ENCODE results near the gene B3GALT6. TPM values are rescaled to one million over a fixed set of nuclear protein-coding genes. Genes with fewer than 3 reads are reported as not detected.

The B3GALT6 gene
- total RNA-seq, 1 experiment from 2014 or later: 25.9 TPM

DNA sequence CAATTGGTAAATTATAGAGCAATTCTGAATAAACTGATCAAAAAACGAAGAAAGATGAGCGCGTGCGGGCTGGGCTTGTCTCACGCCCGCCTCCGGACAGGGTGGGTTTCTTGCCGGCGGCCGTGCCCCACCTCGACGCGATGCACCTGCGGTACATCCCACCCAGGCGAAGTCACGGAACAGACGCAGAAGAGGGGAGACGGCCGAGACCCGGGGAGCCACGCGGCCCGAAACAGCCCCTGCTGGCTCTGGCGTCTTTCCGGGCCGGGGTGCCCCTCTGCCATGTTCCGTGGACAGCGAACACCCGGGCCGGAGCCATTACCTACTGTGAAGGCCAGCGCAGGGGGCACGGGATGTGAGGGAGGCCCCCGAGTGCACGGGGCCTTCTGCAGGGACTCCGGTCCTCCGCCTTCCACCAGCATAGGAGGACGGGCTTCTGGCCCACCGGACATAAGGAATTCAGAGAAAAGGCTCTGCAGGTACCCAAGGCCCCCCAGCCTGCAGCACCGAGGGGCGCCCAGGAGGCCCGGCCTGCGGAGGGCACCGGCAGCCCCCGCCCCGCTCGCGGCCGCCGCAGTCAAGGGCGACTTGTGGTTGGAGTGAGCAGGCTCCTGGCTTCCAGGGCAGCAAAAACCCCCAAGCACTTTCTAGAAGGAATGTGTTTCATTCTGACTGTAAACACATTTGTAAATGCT, 22.1 kb downstream of the B3GALT6 start:
- no TSS peak for BruUV-seq (replicated peaks)
- intact Hi-C loops (cut with micrococcal nuclease; ENCODE audit: unreplicated experiment): no loop called here
- peaks cover 43% of the 10 kb centered on the region for H3K36me3 Mint-ChIP-seq (ENCODE audit: insufficient read depth, unreplicated experiment)
- CTCF ChIA-PET: no interaction called here
- no peaks in the 10 kb centered on the region for H3K27me3 Mint-ChIP-seq (ENCODE audit: unreplicated experiment)
- no peak overlapping the region for H3K27ac Mint-ChIP-seq (ENCODE audit: unreplicated experiment)
- no peaks in the 10 kb centered on the region for H3K9me3 Mint-ChIP-seq (ENCODE audit: low read depth, unreplicated experiment)
- H3K4me1 Mint-ChIP-seq (ENCODE audit: low read depth, unreplicated experiment): no peaks in the 10 kb centered on the region
- TF ChIP-seq, protein P1, sequence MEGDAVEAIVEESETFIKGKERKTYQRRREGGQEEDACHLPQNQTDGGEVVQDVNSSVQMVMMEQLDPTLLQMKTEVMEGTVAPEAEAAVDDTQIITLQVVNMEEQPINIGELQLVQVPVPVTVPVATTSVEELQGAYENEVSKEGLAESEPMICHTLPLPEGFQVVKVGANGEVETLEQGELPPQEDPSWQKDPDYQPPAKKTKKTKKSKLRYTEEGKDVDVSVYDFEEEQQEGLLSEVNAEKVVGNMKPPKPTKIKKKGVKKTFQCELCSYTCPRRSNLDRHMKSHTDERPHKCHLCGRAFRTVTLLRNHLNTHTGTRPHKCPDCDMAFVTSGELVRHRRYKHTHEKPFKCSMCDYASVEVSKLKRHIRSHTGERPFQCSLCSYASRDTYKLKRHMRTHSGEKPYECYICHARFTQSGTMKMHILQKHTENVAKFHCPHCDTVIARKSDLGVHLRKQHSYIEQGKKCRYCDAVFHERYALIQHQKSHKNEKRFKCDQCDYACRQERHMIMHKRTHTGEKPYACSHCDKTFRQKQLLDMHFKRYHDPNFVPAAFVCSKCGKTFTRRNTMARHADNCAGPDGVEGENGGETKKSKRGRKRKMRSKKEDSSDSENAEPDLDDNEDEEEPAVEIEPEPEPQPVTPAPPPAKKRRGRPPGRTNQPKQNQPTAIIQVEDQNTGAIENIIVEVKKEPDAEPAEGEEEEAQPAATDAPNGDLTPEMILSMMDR (IDR thresholded peaks at IDR 0.05; ENCODE audit: unreplicated experiment): no peak
- no peak overlapping the region for H3K4me3 Mint-ChIP-seq (ENCODE audit: low read depth, unreplicated experiment)
- no peak for DNase-seq

DNA sequence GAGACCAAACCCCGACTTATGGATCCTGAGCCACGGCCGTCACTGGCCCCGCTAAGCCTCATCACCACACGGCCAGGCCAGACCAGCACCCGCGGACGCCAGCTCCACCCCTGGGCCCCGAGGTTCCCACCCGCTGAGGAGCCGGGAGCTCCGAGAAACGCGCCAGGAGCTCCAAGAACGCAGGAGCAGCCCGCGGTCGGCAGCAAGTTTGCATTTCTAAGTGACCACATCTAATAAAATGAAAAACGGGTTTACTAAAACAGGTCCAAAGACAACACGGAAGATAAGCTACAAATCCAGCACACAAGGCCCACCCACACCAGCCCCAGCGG, 22.6 kb downstream of the B3GALT6 start:
- intact Hi-C loops (cut with micrococcal nuclease; ENCODE audit: unreplicated experiment): no loop called here
- no TSS peak for BruUV-seq (replicated peaks)
- H3K4me3 Mint-ChIP-seq (ENCODE audit: low read depth, unreplicated experiment): no peak overlapping the region
- no peaks in the 10 kb centered on the region for H3K27me3 Mint-ChIP-seq (ENCODE audit: unreplicated experiment)
- peaks cover 45% of the 10 kb centered on the region for H3K36me3 Mint-ChIP-seq (ENCODE audit: insufficient read depth, unreplicated experiment)
- DNase-seq: no peak
- no peaks in the 10 kb centered on the region for H3K9me3 Mint-ChIP-seq (ENCODE audit: low read depth, unreplicated experiment)
- no peak overlapping the region for H3K27ac Mint-ChIP-seq (ENCODE audit: unreplicated experiment)
- TF ChIP-seq, protein P1 (IDR thresholded peaks at IDR 0.05; ENCODE audit: unreplicated experiment): no peak
- CTCF ChIA-PET: no interaction called here
- H3K4me1 Mint-ChIP-seq (ENCODE audit: low read depth, unreplicated experiment): no peaks in the 10 kb centered on the region

DNA sequence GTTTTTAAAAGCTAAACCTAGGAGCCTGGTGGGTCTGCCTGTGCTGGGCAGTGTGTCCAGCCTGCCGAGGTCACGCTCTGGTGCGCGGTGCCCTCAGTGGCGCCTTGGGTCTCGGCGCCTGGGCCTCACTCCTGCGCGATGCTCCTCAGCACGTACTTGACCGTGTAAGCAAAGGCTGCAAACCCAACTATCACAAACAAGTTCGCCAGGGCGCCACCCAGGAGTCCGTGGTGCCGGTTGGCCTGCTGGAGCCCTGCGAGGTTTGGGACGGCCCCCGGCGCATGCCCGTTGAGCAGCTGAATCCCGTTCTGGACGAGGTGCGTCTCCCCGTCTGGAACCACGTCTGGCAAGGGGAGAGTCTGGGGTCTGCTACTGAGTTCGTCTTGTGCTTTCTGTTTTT, 23.0 kb downstream of the B3GALT6 start:
- H3K27ac Mint-ChIP-seq (ENCODE audit: unreplicated experiment): no peak overlapping the region
- CTCF ChIA-PET: no interaction called here
- no peak overlapping the region for H3K4me3 Mint-ChIP-seq (ENCODE audit: low read depth, unreplicated experiment)
- no TSS peak for BruUV-seq (replicated peaks)
- H3K36me3 Mint-ChIP-seq (ENCODE audit: insufficient read depth, unreplicated experiment): peaks cover 48% of the 10 kb centered on the region
- TF ChIP-seq, protein P1 (IDR thresholded peaks at IDR 0.05; ENCODE audit: unreplicated experiment): no peak
- H3K4me1 Mint-ChIP-seq (ENCODE audit: low read depth, unreplicated experiment): no peaks in the 10 kb centered on the region
- no peaks in the 10 kb centered on the region for H3K9me3 Mint-ChIP-seq (ENCODE audit: low read depth, unreplicated experiment)
- DNase-seq: no peak
- no peaks in the 10 kb centered on the region for H3K27me3 Mint-ChIP-seq (ENCODE audit: unreplicated experiment)
- intact Hi-C loops (cut with micrococcal nuclease; ENCODE audit: unreplicated experiment): no loop called here

DNA sequence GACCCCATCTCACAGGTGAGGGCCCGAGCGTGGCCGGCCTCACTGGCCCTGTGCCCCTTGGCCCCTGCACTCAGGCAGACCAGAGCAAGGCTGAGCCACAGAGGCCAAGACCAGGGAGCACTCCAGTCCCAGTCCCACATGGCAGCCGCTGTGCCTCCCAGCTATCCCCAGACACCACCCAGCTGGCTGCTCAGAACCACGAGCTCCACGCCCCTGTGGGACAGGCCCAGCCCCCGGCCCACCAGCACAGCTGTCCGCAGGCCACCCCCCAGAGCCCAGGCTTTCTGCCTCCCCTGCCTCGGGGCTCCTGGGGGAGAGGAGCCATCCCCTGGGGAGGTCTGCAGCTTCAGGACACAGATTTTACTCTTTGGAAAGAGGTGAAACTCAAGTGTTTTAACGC, 23.6 kb downstream of the B3GALT6 start:
- Mint-ChIP-seq H3K27me3 (ENCODE audit: unreplicated experiment) (no peaks in the 10 kb centered on the region), H3K36me3 (ENCODE audit: insufficient read depth, unreplicated experiment) (peaks cover 52% of the 10 kb centered on the region), H3K4me1 (ENCODE audit: low read depth, unreplicated experiment) (no peaks in the 10 kb centered on the region), H3K4me3 (ENCODE audit: low read depth, unreplicated experiment) (no peak overlapping the region), H3K27ac (ENCODE audit: unreplicated experiment) (no peak overlapping the region), H3K9me3 (ENCODE audit: low read depth, unreplicated experiment) (no peaks in the 10 kb centered on the region)
- CTCF ChIA-PET: no interaction called here
- intact Hi-C loops (cut with micrococcal nuclease; ENCODE audit: unreplicated experiment): no loop called here
- TF ChIP-seq, protein P1 (IDR thresholded peaks at IDR 0.05; ENCODE audit: unreplicated experiment): no peak
- no TSS peak for BruUV-seq (replicated peaks)
- no peak for DNase-seq
